Rectal smooth muscle tissue (tissue), 1 donor: ENCODE results near the gene PRPH.
"Not testable (repeated sequence)": the region's sequence is repeated elsewhere in the genome, so short reads cannot be mapped to it uniquely, and the experiment has no call there.

Experiments
- H3K27ac ChIP-seq: one replicate; pipeline ENCODE4 v1.7.0; 2013; ENCODE audit warnings: low read depth, low read length, inconsistent platforms
- H3K27me3 ChIP-seq: one replicate; pipeline ENCODE4 v1.7.0; 2013; ENCODE audit warnings: low read length; ENCODE audit not compliant: control insufficient read depth, insufficient read depth
- H3K36me3 ChIP-seq: one replicate; pipeline ENCODE4 v1.7.0; 2013; ENCODE audit warnings: low read length; ENCODE audit not compliant: control insufficient read depth, insufficient read depth
- H3K4me1 ChIP-seq: one replicate; pipeline ENCODE4 v1.7.0; 2013; ENCODE audit warnings: low read length; ENCODE audit not compliant: control insufficient read depth, insufficient read depth
- H3K4me3 ChIP-seq: one replicate; pipeline ENCODE4 v1.7.0; 2013; ENCODE audit warnings: low read length
- H3K9ac ChIP-seq: one replicate; pipeline ENCODE4 v1.7.0; 2013; ENCODE audit warnings: low read length

PRPH gene

DNA sequence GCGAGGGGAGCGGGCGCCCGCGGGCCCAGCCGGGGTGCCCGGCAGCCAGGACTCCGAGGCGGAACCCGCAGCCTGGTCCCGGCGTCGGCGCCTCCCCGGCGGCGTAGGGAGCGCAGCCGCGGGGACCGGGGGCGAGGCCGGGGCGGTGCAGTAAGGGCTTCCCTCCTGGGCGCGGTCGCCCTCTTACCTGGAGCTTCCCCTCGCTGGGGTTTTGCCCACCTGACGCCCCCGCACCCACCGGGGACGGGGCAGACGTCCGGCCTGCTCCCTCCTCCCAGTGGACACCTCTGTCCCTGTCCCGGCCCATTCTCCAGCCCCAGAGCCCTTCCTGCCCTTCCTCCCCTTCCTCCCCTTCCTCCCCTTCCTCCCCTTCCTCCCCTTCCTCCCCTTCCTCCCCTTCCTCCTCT, 30.5 kb upstream of the PRPH start:
- H3K4me1 ChIP-seq = no peaks in the 10 kb centered on the region
- no peaks in the 10 kb centered on the region for H3K36me3 ChIP-seq
- H3K27me3 ChIP-seq = no peaks in the 10 kb centered on the region
- H3K4me3 ChIP-seq = peak overlapping the region; percentile 81
- H3K27ac ChIP-seq = peak overlapping the region; percentile 51
- H3K9ac ChIP-seq = peak overlapping the region; percentile 2

DNA sequence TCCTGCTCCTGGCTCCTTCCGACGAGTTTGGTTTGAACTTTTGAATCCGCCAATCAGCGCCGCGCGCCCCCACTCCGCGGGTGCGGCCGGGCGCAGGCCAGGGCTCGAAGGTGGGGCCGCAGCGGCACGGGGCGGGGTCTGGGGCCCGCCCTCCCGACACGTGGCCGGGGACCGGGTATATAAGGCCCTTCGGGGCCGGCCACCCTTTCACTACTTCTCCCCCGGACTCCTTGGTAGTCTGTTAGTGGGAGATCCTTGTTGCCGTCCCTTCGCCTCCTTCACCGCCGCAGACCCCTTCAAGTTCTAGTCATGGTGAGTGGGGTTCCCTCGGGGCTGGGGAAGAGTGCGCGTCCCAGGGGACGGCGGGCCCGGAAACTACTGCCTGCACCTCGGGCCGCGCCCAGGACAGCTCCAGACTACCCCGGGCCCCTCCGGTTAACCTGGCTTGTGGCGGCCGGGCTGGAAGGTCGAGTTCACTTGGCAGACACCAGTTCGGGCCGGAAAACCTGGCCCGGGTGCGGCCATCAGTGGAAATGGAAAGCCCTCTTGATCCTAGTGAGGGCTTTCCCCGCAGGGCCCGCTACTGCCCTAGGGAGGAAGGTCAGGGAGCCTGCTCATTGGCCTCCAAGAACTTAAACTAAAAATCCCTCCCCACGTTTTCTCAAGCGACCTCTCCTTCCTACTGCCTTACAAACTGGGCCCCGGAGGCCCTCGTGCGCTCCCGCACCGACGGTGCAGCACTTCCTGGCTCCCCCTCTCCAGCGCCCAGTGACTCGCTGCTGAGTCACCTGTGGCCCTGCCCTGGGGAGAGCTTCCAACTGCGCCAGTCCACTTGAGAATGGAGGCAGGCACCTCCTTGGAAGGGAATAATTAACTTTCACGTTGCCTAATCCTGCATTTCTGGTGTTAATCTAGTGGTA, 29.8 kb upstream of the PRPH start, which contains the start of gene TUBA1C:
TSS of gene TUBA1C (plus strand) at position 210 of the 920 bp plus-strand sequence. CDS start at position 310, 100 bp downstream.
- Histone ChIP-seq H3K9ac (peak within 1 kb of the TSS; percentile 83), H3K27me3 (no peaks in the 10 kb centered on the region), H3K27ac (peak within 1 kb of the TSS; percentile 90), H3K4me1 (no peaks in the 10 kb centered on the region), H3K4me3 (peak within 1 kb of the TSS; percentile 81), H3K36me3 (peaks cover 5% of the 10 kb centered on the region)

DNA sequence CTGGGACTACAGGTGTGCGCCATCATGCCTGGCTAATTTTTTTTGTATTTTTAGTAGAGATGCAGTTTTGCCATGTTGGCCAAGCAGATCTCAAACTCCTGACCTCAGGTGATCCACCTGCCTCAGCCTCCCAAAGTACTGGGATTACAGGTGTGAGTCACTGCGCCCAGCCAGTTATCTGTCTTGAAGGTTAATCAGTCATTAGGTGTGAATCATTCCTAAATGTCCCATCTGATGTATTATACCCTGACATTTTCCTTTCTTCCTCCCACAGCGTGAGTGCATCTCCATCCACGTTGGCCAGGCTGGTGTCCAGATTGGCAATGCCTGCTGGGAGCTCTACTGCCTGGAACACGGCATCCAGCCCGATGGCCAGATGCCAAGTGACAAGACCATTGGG, 25.8 kb upstream of the PRPH start:
- H3K27ac ChIP-seq, H3K4me1 ChIP-seq, H3K27me3 ChIP-seq, H3K9ac ChIP-seq, H3K4me3 ChIP-seq: not testable (repeated sequence)
- H3K36me3 ChIP-seq = peaks cover 24% of the 10 kb centered on the region

DNA sequence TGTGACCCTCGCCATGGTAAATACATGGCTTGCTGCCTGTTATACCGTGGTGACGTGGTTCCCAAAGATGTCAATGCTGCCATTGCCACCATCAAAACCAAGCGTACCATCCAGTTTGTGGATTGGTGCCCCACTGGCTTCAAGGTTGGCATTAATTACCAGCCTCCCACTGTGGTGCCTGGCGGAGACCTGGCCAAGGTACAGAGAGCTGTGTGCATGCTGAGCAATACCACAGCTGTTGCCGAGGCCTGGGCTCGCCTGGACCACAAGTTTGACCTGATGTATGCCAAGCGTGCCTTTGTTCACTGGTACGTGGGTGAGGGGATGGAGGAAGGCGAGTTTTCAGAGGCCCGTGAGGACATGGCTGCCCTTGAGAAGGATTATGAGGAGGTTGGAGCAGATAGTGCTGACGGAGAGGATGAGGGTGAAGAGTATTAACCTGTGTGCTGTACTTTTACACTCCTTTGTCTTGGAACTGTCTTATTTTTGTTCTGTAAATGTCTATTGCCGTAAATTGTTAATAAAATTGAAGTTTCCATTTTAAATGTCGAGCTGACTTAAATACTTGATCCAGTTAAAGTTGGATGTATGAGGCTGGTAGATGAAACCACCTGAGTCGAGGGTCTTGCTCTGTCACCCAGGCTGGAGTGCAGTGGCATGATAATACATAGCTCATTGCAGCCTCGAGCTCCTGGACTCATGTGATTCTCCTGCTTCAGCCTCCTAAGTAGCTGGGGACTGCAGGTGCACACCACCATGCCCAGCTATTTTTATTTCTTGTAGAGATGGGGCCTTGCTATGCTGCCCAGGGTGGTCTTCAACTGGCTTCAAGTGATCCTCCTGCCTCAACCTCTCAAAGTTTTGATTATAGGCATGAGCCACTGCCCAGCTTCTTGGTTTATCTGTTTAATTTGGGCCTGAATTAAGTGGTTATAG, 21.9 kb upstream of the PRPH start:
- H3K36me3 ChIP-seq = peaks cover 24% of the 10 kb centered on the region
- no peak overlapping the region for H3K9ac ChIP-seq
- H3K27ac ChIP-seq = no peak overlapping the region
- H3K4me1 ChIP-seq = no peaks in the 10 kb centered on the region
- no peaks in the 10 kb centered on the region for H3K27me3 ChIP-seq
- H3K4me3 ChIP-seq = no peak overlapping the region

DNA sequence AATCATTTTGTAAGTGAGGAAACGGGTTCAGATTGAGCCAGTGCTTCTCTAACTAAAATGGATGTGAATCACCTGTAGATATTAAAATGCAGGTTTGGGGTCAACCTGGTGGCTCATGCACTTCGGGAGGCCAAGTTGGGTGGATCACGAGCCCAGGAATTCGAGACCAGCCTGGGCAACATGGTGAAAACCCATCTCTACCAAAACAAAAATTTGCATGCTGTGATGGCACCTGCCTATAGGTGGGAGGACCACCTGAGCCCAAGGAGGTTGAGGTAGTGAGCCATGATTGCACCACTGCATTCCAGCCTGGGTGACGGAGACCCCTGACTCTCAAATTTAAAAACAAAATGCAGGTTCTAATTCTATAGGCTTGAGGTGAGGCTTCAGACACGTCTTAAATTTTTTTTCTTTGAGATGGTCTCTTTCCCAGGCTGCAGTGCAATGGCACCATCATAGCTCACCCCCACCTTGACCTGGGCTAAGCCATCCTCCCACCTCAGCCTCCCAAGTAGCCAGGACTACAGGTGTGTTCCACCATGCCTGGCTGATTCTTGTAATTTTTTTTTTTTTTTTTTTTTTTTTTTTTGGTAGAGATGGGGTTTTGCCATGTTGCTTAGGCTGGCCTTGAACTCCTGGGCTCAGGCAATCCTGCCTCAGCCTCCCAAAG, 21.1 kb upstream of the PRPH start:
- Histone ChIP-seq H3K9ac (no peak overlapping the region), H3K36me3 (peaks cover 24% of the 10 kb centered on the region), H3K4me3 (no peak overlapping the region), H3K4me1 (no peaks in the 10 kb centered on the region), H3K27me3 (no peaks in the 10 kb centered on the region), H3K27ac (no peak overlapping the region)

DNA sequence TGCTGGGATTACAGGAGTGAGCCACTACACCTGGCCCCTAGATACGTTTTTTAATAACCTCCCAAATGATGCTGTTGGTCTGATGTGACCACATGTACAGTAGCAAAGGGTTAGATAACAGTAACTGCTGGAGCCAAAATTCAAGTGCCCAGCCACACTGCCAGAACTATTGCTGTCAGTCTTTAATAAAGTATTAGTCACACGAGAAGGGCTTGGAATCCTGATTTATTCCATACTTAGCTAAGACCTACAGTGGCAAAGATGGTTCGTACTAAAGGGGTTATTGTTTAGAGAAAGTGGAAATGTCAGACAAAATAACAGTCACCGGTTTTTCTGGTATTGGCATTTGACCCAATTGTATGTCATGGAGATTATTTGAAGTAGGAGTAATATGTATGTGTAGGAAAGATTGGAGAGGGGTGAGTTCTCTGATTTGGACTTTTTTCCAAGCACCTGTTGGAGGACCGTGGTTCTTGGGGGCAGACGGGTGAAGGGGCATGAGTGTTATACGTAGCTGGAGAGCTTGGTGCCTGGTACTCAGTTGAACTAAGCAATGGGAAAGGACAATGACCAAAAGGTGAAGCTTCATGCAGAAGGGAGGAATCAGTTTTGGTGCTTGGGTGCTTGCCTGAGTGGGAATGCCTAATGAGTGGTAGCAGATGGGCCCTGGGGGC, 20.4 kb upstream of the PRPH start:
- H3K9ac ChIP-seq = no peak overlapping the region
- no peak overlapping the region for H3K4me3 ChIP-seq
- H3K36me3 ChIP-seq = peaks cover 24% of the 10 kb centered on the region
- no peaks in the 10 kb centered on the region for H3K27me3 ChIP-seq
- H3K4me1 ChIP-seq = no peaks in the 10 kb centered on the region
- no peak overlapping the region for H3K27ac ChIP-seq

DNA sequence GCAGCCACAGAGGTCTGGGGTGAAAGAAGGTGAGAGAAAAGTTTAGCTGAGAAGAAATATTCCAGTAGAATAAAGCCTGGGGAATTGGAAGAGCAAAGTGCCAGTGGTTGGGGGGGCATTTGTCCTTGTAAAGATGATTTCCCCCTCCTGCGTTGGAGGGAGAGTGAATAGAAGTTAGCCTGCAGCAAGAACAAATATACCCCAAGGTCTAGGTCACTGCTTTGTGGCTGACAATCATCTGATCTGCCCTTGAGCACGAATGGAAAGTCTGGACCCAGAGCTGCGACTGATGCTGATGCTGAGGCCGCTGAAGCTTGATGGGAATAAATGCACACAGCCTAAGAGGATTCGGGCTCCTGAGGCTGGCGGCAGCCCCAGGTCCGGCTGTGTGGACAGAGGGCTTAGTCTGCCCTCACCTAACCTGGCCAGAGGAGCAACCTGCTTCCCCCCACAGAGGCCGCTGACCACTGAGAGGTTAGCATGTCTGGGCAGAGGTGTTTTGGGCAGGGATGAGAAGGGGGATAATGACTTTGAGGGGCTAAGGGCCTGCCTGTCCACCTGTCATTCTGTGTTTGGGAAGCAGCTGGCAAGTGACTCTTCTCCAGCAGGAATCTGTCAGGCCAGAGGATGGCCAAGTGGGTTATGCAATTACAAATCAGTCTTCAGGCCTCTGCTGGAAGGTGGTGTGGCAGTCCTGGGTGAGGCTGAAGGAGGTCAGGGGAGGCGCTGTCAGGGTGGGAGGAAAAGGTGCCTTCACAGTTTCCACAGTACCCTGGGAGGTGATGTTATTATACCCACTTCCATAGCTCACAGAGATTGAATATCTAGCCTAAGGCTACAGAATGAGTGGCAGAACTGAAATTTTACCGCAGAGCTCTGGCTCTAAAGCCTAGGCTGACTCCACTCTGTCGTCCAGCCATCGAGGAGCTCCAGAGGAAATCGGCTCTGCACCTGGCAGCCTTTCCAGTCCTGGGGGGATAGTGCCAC, 18.4 kb upstream of the PRPH start:
- H3K4me1 ChIP-seq = no peaks in the 10 kb centered on the region
- H3K27me3 ChIP-seq = no peaks in the 10 kb centered on the region
- peaks cover 11% of the 10 kb centered on the region for H3K36me3 ChIP-seq
- no peak overlapping the region for H3K27ac ChIP-seq
- no peak overlapping the region for H3K4me3 ChIP-seq
- H3K9ac ChIP-seq = no peak overlapping the region

DNA sequence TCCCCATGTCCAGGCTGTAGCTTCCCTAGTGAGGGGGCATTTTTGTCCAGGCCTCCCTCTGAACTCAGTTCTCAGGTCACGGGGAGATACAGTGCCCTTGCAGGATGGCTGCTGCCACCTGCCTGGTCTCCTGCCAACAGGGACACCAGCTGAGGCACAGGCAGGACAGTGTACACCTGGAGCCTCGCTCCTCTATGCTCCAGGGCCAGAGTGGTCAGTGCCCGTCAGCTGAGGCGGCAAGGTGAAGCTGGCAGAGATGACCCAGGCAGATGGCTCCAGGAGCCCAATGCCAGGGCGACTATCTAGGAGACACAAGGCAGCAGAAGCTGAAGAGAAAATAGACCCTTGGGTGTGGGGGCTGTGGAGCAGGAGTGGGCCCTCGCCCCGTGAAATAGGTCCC, 17.5 kb upstream of the PRPH start:
- Histone ChIP-seq H3K4me1 (no peaks in the 10 kb centered on the region), H3K27ac (no peak overlapping the region), H3K36me3 (peaks cover 11% of the 10 kb centered on the region), H3K27me3 (no peaks in the 10 kb centered on the region), H3K9ac (no peak overlapping the region), H3K4me3 (no peak overlapping the region)

DNA sequence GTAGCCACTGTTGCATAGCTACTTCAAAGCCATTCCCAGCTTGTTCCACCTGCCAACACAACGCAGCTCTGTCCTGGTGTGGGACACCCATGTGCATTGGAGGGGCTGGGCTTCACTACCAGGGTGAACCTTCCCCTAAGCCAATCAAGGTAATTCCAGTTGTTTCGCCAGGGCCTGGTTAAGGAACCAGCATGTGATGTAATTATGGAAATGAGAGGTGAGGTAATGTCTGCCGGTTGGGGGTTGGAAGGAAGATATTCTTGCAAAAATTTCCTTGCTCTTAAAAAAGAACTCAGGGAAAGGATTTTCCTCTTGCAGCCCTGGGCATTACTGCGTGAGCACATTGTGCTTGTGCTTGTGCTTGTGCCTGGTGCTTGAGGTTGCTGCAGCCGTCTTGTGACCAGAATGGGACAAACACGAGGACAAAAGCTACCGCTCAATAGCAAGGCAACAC, 15.2 kb upstream of the PRPH start:
- H3K27me3 ChIP-seq = peaks cover 3% of the 10 kb centered on the region
- H3K9ac ChIP-seq = no peak overlapping the region
- no peaks in the 10 kb centered on the region for H3K4me1 ChIP-seq
- H3K27ac ChIP-seq = no peak overlapping the region
- no peak overlapping the region for H3K4me3 ChIP-seq
- no peaks in the 10 kb centered on the region for H3K36me3 ChIP-seq

DNA sequence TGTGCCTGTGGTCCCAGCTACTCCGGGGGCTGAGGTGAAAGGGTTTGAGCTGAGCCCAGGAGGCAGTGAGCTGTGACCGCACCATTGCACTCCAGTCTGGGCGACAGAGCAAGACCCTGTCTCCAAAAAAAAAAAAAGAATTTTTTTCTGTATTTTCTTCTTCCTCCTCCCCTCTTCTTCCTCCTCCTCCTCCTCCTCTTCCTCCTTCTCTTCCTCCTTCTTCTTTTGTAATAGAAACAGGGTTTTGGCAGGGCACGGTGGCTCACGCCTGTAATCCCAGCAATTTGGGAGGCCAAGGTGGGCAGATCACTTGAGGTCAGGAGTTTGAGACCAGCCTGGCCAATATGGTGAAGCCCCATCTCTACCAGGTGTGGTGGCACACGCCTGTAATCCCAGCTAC, 14.4 kb upstream of the PRPH start:
- H3K36me3 ChIP-seq, H3K27ac ChIP-seq, H3K4me1 ChIP-seq, H3K4me3 ChIP-seq, H3K9ac ChIP-seq, H3K27me3 ChIP-seq: not testable (repeated sequence)

DNA sequence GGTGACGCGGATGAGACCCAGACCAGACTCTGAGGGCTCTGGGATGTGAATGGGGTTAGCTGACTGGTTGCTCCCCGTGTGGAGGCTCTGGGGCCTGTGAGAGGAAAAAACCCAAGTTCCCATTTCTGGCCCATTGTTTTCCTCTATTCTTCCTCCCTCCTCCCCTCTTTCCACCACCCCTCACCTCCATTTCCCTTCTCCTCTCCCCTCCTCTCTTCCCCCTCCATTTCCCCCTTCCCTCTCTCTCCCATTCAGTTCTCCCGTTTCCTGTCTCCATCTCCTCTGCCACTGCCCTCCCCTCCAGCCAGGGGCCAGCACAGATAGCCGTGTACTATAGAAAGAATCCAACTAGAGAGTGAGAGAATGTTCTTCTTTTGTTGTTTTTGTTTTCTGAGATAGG, 12.6 kb upstream of the PRPH start:
- Histone ChIP-seq H3K27ac (no peak overlapping the region), H3K4me1 (no peaks in the 10 kb centered on the region), H3K36me3 (no peaks in the 10 kb centered on the region), H3K4me3 (no peak overlapping the region), H3K27me3 (peaks cover 6% of the 10 kb centered on the region), H3K9ac (no peak overlapping the region)
